NB4 (cell line): Measurements from ENCODE around the gene MGAT5B.

Experiments used
- POLR2A ChIP-seq: IDR thresholded peaks from 2 replicates; pipeline ENCODE4 v1.6.1; 2011; ENCODE audit warnings: mild to moderate bottlenecking; ENCODE audit not compliant: insufficient read length; ENCODE audit errors: extremely low read depth
- TF ChIP-seq, protein P1 (sequence below): IDR thresholded peaks from one replicate; pipeline ENCODE4 v1.5.1; 2012; ENCODE audit warnings: low read depth, low read length
- TF ChIP-seq, protein P2 (sequence below): IDR thresholded peaks from 2 replicates; pipeline ENCODE4 v1.6.1; 2011; ENCODE audit warnings: low read depth, low read length

DNA sequence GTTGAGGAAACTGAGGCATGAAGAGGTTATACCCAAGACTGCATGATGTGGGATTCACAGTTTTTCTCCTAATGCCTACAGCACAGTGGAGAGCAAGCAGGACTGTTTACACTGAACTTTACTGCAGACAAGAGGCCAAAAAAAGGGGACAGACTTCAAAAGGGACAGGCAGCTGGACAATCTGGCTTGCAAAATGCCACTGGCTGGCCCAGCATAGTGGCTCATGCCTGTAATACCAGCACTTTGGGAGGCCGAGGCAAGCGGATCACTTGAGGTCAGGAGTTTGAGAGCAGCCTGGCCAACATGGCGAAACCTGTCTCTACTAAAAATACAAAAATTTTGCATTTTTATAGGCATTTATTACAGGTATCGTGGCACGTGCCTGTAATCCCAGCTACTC lies 2.0 kb upstream of the MGAT5B start:
- TF ChIP-seq, protein P1, sequence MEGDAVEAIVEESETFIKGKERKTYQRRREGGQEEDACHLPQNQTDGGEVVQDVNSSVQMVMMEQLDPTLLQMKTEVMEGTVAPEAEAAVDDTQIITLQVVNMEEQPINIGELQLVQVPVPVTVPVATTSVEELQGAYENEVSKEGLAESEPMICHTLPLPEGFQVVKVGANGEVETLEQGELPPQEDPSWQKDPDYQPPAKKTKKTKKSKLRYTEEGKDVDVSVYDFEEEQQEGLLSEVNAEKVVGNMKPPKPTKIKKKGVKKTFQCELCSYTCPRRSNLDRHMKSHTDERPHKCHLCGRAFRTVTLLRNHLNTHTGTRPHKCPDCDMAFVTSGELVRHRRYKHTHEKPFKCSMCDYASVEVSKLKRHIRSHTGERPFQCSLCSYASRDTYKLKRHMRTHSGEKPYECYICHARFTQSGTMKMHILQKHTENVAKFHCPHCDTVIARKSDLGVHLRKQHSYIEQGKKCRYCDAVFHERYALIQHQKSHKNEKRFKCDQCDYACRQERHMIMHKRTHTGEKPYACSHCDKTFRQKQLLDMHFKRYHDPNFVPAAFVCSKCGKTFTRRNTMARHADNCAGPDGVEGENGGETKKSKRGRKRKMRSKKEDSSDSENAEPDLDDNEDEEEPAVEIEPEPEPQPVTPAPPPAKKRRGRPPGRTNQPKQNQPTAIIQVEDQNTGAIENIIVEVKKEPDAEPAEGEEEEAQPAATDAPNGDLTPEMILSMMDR, result no peak
- TF ChIP-seq POLR2A, result no peak
- TF ChIP-seq, protein P2, sequence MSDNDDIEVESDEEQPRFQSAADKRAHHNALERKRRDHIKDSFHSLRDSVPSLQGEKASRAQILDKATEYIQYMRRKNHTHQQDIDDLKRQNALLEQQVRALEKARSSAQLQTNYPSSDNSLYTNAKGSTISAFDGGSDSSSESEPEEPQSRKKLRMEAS, result no peak
